Lower lobe of right lung (tissue), 2 donors: ENCODE data around the gene JAML. TPM values are rescaled to one million over a fixed set of nuclear protein-coding genes. Genes with fewer than 3 reads are reported as not detected.

ENCODE experiments used
- ATAC-seq, 2 donors: fragments of 200-7000 bp; cut with Tn5 transposase; one replicate each; pipeline ENCODE4 v1.9.1; 2020 to 2022; ENCODE audit warnings: mild to moderate bottlenecking in 2 of 2, moderate library complexity in 2 of 2
- DNase-seq: peaks from one replicate; pipeline ENCODE4 v3.0.0-alpha.2; 2020
- H3K27ac ChIP-seq: fragments of 200-600 bp; one replicate; pipeline ENCODE4 v1.8.0; 2022
- H3K27me3 ChIP-seq: fragments of 200-600 bp; one replicate; pipeline ENCODE4 v1.8.0; 2022; ENCODE audit warnings: low read depth
- H3K36me3 ChIP-seq: fragments of 200-600 bp; one replicate; pipeline ENCODE4 v1.8.0; 2022; ENCODE audit warnings: mild to moderate bottlenecking
- H3K4me1 ChIP-seq: fragments of 200-600 bp; one replicate; pipeline ENCODE4 v1.8.0; 2022
- H3K4me3 ChIP-seq: fragments of 200-600 bp; one replicate; pipeline ENCODE4 v1.8.0; 2022; ENCODE audit warnings: mild to moderate bottlenecking
- H3K9me3 ChIP-seq: fragments of 200-600 bp; one replicate; pipeline ENCODE4 v1.8.0; 2022
- intact Hi-C: fragments of 100-400 bp; cut with DNase I; formaldehyde crosslinking; loops from one replicate; pipeline ENCODE4 v1.11.0; 2022
- total RNA-seq: library from RNA; stranded (reverse); fragmentation: NEBNext Ultra II Directional; extraction: Animal tissue kit (Norgen Biotek cat#: 25700); gene quantifications from one replicate; pipeline ENCODE4 v1.2.1, GENCODE V29; 2021
- TF ChIP-seq, protein P1 (sequence below): fragments of 200-600 bp; IDR thresholded peaks from one replicate; pipeline ENCODE4 v1.8.0; 2022; ENCODE audit warnings: antibody characterized with exemption, mild to moderate bottlenecking
- donor health status: DM: no; HTN: yes; CAD: no; lungs with severe emphysema.

Gene JAML
- total RNA-seq, 1 donor from 2014 or later = 163 TPM

DNA sequence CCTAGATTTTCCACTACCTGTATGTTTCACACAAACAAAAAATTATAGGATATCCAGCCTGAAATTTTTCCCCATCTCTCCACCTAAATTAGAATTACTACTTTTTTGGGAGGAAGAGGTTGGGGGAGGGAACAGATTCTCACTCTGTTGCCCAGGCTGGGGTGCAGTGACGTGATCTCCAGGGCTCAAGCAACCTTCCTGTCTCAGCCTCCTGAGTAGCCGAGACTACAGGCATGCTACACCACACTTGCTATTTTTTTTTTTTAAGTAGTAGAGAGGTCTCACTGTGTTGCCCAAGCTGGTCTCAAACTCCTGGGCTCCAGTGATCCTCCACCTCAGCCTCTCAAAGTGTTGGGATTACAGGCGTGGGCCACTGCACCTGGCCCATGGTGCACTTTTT, 9.5 kb downstream of the JAML start:
- Histone ChIP-seq H3K9me3 (no peaks in the 10 kb centered on the region), H3K4me3 (no peak overlapping the region), H3K27me3 (no peaks in the 10 kb centered on the region), H3K27ac (peak overlapping the region; percentile 51), H3K36me3 (no peaks in the 10 kb centered on the region), H3K4me1 (peaks cover 49% of the 10 kb centered on the region)
- TF ChIP-seq, protein P1, sequence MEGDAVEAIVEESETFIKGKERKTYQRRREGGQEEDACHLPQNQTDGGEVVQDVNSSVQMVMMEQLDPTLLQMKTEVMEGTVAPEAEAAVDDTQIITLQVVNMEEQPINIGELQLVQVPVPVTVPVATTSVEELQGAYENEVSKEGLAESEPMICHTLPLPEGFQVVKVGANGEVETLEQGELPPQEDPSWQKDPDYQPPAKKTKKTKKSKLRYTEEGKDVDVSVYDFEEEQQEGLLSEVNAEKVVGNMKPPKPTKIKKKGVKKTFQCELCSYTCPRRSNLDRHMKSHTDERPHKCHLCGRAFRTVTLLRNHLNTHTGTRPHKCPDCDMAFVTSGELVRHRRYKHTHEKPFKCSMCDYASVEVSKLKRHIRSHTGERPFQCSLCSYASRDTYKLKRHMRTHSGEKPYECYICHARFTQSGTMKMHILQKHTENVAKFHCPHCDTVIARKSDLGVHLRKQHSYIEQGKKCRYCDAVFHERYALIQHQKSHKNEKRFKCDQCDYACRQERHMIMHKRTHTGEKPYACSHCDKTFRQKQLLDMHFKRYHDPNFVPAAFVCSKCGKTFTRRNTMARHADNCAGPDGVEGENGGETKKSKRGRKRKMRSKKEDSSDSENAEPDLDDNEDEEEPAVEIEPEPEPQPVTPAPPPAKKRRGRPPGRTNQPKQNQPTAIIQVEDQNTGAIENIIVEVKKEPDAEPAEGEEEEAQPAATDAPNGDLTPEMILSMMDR = no peak
- intact Hi-C loops = no loop called here
- no peak for DNase-seq
- ATAC-seq = no peak

DNA sequence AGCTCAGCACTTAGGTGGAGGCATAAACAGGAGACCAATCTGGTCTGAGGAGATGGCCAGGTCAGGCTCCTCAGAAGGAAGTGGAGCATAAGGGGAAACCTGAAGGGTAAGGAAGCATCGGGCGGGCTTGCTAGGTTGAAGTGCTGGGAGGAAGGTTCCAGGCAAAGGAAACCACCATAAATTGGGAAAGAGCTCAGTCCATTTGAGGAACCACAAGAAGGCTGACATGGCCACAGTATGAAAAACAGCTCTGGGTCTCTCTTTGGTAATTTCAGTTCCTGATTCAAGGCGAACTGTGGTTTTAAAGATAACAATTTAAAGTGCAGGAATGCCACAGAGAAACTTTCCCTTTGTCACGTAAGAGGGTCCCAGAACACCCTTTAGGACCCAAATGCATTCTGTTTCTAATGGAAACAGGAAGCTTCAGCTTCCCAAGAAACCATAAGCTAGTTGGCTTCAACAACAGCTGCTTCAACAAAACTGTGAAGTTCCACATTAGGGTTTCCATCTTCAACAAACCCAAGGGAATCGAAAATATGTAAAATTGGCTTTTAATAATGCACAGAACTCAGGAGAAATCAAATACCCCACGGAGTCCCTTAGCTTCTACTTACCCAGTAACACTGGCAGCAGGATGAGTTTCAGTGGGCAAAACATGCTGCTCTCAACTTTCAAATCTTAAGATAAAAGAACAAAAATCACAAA, 10.4 kb downstream of the JAML start:
- Histone ChIP-seq H3K9me3 (no peaks in the 10 kb centered on the region), H3K4me1 (peaks cover 49% of the 10 kb centered on the region), H3K4me3 (no peak overlapping the region), H3K27ac (peak overlapping the region; percentile 51), H3K27me3 (no peaks in the 10 kb centered on the region), H3K36me3 (no peaks in the 10 kb centered on the region)
- TF ChIP-seq, protein P1 = no peak
- DNase-seq = peak; percentile 67
- intact Hi-C loops = no loop called here
- ATAC-seq = peak; percentile 60 to 71

DNA sequence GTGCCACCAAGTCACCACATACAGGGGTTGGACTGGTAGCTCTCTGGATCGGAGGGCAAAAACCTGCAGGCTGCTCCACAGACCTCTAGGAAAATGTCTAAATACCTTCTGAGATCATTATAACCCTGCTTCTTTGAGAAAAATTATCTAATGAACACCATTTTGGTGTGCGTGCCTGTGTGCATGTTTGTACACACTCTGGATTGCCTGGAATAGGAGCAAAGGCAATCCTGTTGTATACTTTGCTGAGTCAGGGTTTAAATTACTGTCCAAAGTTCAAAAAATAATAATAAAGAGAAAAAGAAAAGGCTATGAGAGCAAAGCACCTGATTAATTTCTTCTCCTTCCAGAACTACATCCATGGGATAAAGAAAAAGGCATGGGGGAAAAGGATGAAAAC, 11.0 kb downstream of the JAML start:
- no peak for ATAC-seq
- no peaks in the 10 kb centered on the region for H3K36me3 ChIP-seq
- H3K27ac ChIP-seq = peak overlapping the region; percentile 34
- H3K4me1 ChIP-seq = peaks cover 49% of the 10 kb centered on the region
- intact Hi-C loops = no loop called here
- DNase-seq = no peak
- H3K9me3 ChIP-seq = no peaks in the 10 kb centered on the region
- H3K4me3 ChIP-seq = no peak overlapping the region
- no peaks in the 10 kb centered on the region for H3K27me3 ChIP-seq
- TF ChIP-seq, protein P1 = no peak

DNA sequence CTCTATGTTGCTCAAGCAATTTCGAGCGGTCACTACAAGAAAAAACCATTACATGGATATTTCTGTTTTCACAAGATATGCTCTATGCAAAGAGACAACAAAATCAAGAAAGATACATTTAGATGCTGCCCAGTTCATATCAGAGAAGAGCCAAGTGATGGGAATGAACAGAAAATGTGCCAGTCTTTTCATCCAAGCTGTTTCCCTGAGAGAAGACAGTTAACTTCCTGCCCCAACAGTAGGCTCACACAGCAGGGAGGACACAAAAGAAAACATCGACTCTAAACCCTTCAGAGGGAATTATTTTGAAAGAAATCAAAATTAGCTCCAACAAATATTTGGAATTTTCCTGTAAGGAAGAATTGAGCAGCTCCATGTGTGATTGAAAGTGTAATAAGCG, 11.6 kb downstream of the JAML start:
- Histone ChIP-seq H3K36me3 (no peaks in the 10 kb centered on the region), H3K9me3 (no peaks in the 10 kb centered on the region), H3K4me1 (peaks cover 49% of the 10 kb centered on the region), H3K27ac (peak overlapping the region; percentile 34), H3K27me3 (no peaks in the 10 kb centered on the region), H3K4me3 (no peak overlapping the region)
- DNase-seq = no peak
- intact Hi-C loops = no loop called here
- ATAC-seq = no peak
- TF ChIP-seq, protein P1 = no peak

DNA sequence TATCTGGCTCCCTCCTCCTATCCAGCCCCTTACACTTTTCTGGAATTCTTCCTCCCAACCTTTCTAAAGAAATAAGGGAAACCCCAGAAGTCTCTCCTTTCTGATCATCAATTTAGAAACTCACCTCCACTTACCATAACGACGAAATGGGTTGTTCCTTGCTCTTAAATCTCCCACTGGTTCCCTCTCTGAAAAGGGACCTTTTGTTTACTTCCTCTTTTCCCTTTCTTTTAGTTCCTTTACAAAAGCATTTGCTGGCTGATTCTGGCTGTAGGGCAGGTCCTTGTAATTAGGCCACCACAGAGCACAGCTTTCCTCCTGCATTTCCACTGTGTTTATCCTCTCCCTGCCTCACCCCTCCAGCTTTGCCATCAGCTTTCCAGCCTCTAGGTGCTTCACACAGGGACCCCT, 12.0 kb downstream of the JAML start:
- Histone ChIP-seq H3K4me3 (no peak overlapping the region), H3K27me3 (no peaks in the 10 kb centered on the region), H3K27ac (peak overlapping the region; percentile 56), H3K36me3 (no peaks in the 10 kb centered on the region), H3K9me3 (no peaks in the 10 kb centered on the region), H3K4me1 (peaks cover 51% of the 10 kb centered on the region)
- TF ChIP-seq, protein P1 = no peak
- DNase-seq = no peak
- no peak for ATAC-seq
- intact Hi-C loops = no loop called here
